AG04449 (cell line): ENCODE data around the gene ZNRD2.

Experiments
- CTCF ChIA-PET: fragments of 350-600 bp; formaldehyde crosslinking; extraction: SDS; loops from one replicate; lab custom pipeline; 2021; ENCODE audit warnings: antibody characterized with exemption; lab: Yijun Ruan, JAX
- POLR2A ChIA-PET: fragments of 400-600, 350-600 bp; formaldehyde crosslinking; extraction: SDS; loops from one replicate; lab custom pipeline; 2020; ENCODE audit warnings: antibody characterized with exemption, inconsistent platforms; lab: Yijun Ruan, JAX
- DNase-seq: peaks from one replicate; pipeline ENCODE4 v3.0.0-alpha.2; 2010; ENCODE audit warnings: low read depth, low spot score
- H3K4me3 ChIP-seq: 2 replicates; pipeline ENCODE4 v1.5.1; 2011; ENCODE audit warnings: low read depth, mild to moderate bottlenecking, control low read depth, low read length
- TF ChIP-seq, protein P1 (sequence below): IDR thresholded peaks from one replicate; pipeline ENCODE4 v1.5.1; 2011; ENCODE audit warnings: mild to moderate bottlenecking, moderate library complexity, low read length, control low read depth, inconsistent platforms; ENCODE audit not compliant: insufficient read depth; ENCODE audit errors: missing control alignments

ZNRD2 gene

DNA sequence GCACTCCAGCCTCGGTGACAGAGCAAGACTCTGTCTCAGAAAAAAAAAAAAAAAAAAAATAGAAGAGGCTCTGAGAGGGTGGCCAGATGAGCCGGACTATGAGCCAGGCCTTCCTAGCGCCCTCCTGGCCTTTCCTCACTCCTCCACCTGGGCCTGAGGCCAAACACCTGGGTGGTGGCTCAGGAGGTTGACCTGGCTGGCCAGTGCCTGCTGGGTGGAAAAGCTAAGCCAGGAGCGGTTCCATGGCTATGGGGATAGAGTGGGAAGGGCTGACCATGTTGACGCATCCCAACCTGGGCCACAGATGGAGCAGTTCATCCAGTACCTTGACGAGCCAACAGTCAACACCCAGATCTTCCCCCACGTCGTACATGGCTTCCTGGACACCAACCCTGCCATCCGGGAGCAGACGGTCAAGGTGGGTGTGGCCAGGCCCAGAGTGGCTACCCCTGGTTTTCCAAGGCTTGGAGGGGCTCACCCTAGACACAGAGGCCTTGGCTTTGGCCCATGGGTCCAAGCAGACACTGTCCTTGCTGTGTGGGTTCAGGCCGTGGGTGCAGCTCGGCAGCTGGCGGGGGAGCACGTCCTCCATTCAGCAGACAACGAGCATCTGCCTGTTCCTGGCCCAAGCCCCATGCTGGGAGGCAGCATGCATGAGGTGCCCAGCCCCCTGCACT is 37.8 kb upstream of the ZNRD2 start:
- no peak overlapping the region for H3K4me3 ChIP-seq
- DNase-seq, result no peak
- TF ChIP-seq, protein P1, sequence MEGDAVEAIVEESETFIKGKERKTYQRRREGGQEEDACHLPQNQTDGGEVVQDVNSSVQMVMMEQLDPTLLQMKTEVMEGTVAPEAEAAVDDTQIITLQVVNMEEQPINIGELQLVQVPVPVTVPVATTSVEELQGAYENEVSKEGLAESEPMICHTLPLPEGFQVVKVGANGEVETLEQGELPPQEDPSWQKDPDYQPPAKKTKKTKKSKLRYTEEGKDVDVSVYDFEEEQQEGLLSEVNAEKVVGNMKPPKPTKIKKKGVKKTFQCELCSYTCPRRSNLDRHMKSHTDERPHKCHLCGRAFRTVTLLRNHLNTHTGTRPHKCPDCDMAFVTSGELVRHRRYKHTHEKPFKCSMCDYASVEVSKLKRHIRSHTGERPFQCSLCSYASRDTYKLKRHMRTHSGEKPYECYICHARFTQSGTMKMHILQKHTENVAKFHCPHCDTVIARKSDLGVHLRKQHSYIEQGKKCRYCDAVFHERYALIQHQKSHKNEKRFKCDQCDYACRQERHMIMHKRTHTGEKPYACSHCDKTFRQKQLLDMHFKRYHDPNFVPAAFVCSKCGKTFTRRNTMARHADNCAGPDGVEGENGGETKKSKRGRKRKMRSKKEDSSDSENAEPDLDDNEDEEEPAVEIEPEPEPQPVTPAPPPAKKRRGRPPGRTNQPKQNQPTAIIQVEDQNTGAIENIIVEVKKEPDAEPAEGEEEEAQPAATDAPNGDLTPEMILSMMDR, result no peak
- ChIA-PET POLR2A (no interaction called here), CTCF (interaction anchor here (1.2 to 5.6 kb wide), 2 partner anchors 9 to 16 kb away, joined by 3 to 65 read pairs; no protein-coding TSS in a partner anchor)

DNA sequence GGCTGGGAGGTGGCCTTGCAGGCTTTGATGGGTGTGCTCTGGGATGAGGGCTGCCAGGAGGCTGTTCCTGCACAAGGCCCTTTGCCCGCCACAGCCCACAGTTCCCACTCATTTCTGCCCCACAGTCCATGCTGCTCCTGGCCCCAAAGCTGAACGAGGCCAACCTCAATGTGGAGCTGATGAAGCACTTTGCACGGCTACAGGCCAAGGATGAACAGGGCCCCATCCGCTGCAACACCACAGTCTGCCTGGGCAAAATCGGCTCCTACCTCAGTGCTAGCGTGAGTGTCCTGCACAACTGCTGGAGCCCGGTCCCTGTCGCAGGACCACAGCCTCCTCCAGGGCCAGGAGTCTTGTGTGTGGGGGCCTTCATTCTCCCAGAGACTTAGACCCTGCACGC is 35.2 kb upstream of the ZNRD2 start:
- TF ChIP-seq, protein P1, result no peak
- POLR2A ChIA-PET, result interaction anchor here (1.9 kb wide), 1 partner anchor 10 kb away, joined by 6 read pairs; the partner anchor contains the start of gene SCYL1
- no peak for DNase-seq
- H3K4me3 ChIP-seq, result no peak overlapping the region
- CTCF ChIA-PET, result no interaction called here

DNA sequence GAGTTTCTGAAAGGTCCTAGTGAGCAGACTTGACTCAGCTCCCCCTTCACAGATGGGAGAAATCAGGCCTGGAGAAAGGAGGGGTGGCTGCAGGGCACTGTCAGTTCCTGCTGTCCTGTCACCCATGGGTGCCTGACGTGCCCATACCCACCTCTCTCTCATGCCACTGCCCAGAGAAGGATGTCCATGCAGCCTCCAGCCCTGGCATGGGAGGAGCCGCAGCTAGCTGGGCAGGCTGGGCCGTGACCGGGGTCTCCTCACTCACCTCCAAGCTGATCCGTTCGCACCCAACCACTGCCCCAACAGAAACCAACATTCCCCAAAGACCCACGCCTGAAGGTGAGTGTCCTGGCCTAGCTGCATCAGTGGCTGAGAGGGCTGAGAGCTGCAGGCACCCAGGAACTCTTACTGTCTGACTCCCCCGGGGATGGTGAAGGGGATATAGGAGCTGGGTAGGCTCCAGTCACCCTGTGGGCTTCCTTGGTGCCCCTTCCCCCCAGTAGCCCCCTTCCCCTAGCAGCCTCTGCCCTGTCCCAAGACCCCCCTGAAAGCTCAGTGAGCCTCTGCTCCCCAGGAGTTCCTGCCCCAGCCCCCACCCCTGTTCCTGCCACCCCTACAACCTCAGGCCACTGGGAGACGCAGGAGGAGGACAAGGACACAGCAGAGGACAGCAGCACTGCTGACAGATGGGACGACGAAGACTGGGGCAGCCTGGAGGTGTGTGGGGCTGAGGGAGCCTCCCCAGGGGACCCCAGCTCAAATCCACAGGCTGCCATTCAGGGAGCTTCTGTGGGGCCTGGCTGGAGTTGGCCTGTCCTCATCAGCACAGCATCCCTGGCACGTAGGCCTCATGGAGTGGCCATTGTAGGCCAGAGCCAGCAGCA is 33.6 kb upstream of the ZNRD2 start:
- ChIA-PET CTCF (interaction anchor here (0.9 to 10.0 kb wide), 4 partner anchors 11 to 55 kb away, joined by 3 to 182 read pairs (median 4); partner anchors contain the start of genes FAM89B and KCNK7), POLR2A (interaction anchor here (0.6 to 1.9 kb wide), 5 partner anchors 12 to 97 kb away, joined by 3 to 6 read pairs (median 4); partner anchors contain the start of genes SCYL1 and ZNRD2)
- DNase-seq, result no peak
- H3K4me3 ChIP-seq, result no peak overlapping the region
- TF ChIP-seq, protein P1, result no peak

DNA sequence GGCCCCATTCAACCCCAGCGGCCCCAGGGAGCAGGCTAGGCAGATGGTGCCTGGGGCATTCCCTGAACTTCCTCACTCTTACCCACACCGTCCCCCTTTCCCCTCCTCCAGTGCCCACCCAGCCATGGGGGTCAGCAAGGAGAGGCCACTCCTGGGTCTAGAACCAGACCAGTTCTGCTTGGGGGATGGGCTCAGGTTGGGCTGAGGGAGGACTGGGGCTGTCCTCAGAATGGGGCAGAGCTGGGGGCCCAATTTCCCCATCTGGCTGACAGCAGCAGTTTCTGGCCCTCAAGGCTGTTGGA is 33.0 kb upstream of the ZNRD2 start:
- no peak for DNase-seq
- ChIA-PET POLR2A (interaction anchor here (0.6 to 1.8 kb wide), 3 partner anchors 22 to 97 kb away, joined by 4 to 5 read pairs (median 4); partner anchors contain the start of gene ZNRD2), CTCF (interaction anchor here (0.9 to 10.0 kb wide), 3 partner anchors 18 to 54 kb away, joined by 3 to 182 read pairs (median 5); partner anchors contain the start of genes FAM89B and KCNK7)
- H3K4me3 ChIP-seq, result no peak overlapping the region
- TF ChIP-seq, protein P1, result no peak

DNA sequence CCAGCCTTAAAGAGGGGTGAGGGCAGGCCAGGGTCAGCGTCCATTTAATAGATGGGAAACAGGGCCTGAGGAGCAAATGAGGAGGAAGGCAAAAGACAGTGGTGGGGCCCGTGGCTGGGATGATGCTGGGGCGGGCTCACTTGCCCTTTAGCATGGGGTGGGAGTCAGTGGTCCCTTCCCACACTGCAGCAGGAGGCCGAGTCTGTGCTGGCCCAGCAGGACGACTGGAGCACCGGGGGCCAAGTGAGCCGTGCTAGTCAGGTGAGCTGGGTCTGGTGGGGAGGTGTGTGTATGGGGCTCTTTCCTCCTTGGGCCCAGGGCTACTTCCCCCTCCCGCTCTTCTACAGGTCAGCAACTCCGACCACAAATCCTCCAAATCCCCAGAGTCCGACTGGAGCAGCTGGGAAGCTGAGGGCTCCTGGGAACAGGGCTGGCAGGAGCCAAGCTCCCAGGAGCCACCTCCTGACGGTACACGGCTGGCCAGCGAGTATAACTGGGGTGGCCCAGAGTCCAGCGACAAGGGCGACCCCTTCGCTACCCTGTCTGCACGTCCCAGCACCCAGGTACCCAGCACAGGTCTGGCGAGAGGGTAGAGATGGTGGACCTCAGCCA is 32.6 kb upstream of the ZNRD2 start:
- TF ChIP-seq, protein P1, result no peak
- no peak for DNase-seq
- H3K4me3 ChIP-seq, result no peak overlapping the region
- CTCF ChIA-PET, result interaction anchor here (1.4 to 10.0 kb wide), 3 partner anchors 28 to 54 kb away, joined by 5 to 207 read pairs (median 182); partner anchors contain the start of genes FAM89B, KCNK7, LTBP3 and ZNRD2
- POLR2A ChIA-PET, result interaction anchor here (0.9 to 2.2 kb wide), 4 partner anchors 8 to 100 kb away, joined by 4 to 5 read pairs (median 5); partner anchors contain the start of genes SIPA1 and ZNRD2
